Measurements from ENCODE around the gene TMEM239. TPM values are rescaled to one million over a fixed set of nuclear protein-coding genes. Genes with fewer than 3 reads are reported as not detected.

TMEM239 gene
- total RNA-seq, 1 donor from 2014 or later: not detected

DNA sequence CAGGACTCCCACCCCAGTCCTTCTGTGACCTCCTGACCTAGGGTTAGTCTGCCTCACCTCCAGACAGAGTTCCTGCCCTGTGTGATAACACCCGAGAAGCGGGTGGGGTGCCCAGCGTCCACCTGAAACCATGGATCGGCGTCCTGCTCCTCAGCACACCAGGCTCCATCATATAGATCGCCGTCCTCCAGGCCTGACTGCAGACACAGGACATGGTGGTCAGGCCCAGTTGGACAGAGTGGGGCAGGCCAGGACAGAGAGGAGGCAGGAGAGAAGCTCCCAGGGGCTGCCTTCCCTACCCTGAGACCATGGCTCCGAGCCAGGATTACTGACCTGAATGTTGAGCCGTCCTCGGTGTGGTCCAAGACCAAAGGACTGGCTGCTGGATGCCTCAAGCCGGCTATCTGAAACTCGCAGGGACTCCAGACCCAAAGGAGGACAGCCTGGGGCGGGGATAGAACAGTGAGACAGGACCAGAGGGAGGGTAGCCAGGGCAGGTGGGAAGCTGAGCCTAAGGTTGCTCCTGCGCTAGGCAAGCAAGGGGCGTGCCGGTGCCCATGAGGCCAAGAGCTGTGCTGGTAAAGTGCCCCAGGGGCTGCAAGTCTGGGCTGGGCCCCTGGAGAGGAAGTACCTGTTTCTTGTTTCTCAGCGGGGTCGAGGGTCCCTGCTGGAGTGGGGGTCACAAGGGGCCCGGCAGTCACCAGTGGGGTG is 17.9 kb upstream of the TMEM239 start:
- Histone ChIP-seq H3K4me1 (no peaks in the 10 kb centered on the region), H3K27me3 (peaks cover 4% of the 10 kb centered on the region), H3K27ac (no peak overlapping the region), H3K4me3 (no peak overlapping the region), H3K9me3 (no peaks in the 10 kb centered on the region), H3K36me3 (no peaks in the 10 kb centered on the region)
- intact Hi-C loops (cut with DNase I): no loop called here
- TF ChIP-seq CTCF (IDR thresholded peaks at IDR 0.05): no peak
- DNase-seq (ENCODE audit: low spot score in 2 of 2): no peak

DNA sequence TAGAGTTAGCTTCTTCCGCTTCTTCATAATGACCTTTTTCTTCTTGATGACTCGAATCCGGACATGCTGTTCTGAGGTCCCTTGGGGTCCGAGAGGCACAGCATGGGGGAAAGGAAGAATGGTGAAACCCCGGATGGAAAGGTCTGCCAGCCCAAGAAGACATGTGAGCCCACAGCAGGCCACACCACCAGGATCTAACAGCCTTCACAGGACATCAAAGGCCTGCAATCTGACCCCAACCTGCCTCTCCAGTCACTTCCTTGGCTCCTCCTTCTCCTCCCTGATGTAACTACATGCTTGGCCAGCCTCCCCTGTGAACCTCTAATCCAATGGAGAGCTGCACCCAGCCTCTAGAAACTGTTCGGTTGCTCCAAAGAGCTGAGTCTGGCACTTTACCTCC is 17.4 kb upstream of the TMEM239 start:
- TF ChIP-seq CTCF (IDR thresholded peaks at IDR 0.05): no peak

GRCh38 chr20:2799271-2799670 is 16.9 kb upstream of the TMEM239 start:
- intact Hi-C loops (cut with DNase I): no loop called here
- DNase-seq (ENCODE audit: low spot score in 2 of 2): no peak
- no peaks in the 10 kb centered on the region for H3K9me3 ChIP-seq
- H3K4me1 ChIP-seq: no peaks in the 10 kb centered on the region
- H3K27ac ChIP-seq: no peak overlapping the region
- H3K4me3 ChIP-seq: peak overlapping the region in 1 of 2 donors; percentile 53
- peaks cover 4% of the 10 kb centered on the region for H3K27me3 ChIP-seq
- no peaks in the 10 kb centered on the region for H3K36me3 ChIP-seq
- no peak for TF ChIP-seq CTCF (IDR thresholded peaks at IDR 0.05)

More for the DNA sequence above, 17.4 kb upstream of the TMEM239 start:
- Histone ChIP-seq H3K9me3 (no peaks in the 10 kb centered on the region), H3K27me3 (peaks cover 4% of the 10 kb centered on the region), H3K4me1 (no peaks in the 10 kb centered on the region), H3K27ac (no peak overlapping the region), H3K4me3 (no peak overlapping the region), H3K36me3 (no peaks in the 10 kb centered on the region)
- no peak for DNase-seq (ENCODE audit: low spot score in 2 of 2)
- intact Hi-C loops (cut with DNase I): no loop called here

- intact Hi-C loops (cut with DNase I): no loop called here
- DNase-seq (ENCODE audit: low spot score in 2 of 2): no peak
- peaks cover 4% of the 10 kb centered on the region for H3K27me3 ChIP-seq
- H3K9me3 ChIP-seq: no peaks in the 10 kb centered on the region
- no peaks in the 10 kb centered on the region for H3K36me3 ChIP-seq
- H3K4me3 ChIP-seq: peak overlapping the region; percentile 32 to 53
- TF ChIP-seq CTCF (IDR thresholded peaks at IDR 0.05): no peak
- H3K4me1 ChIP-seq: no peaks in the 10 kb centered on the region
- H3K27ac ChIP-seq: no peak overlapping the region
Observed at GRCh38 chr20:2799688-2800520, 16.3 kb upstream of the TMEM239 start.

GRCh38 chr20:2800521-2801285 is 15.5 kb upstream of the TMEM239 start, which contains the start of gene CPXM1:
Gene CPXM1, minus strand, starts transcription at chr20:2800627. Its CDS starts 55 bp downstream, at chr20:2800572.
- H3K9me3 ChIP-seq: no peaks in the 10 kb centered on the region
- TF ChIP-seq CTCF (IDR thresholded peaks at IDR 0.05): no peak
- H3K4me1 ChIP-seq: no peaks in the 10 kb centered on the region
- H3K27ac ChIP-seq: no peak within 1 kb of the TSS
- no peaks in the 10 kb centered on the region for H3K36me3 ChIP-seq
- H3K27me3 ChIP-seq: peaks cover 10% of the 10 kb centered on the region
- peak within 1 kb of the TSS; percentile 32 to 53 for H3K4me3 ChIP-seq
- intact Hi-C loops (cut with DNase I): no loop called here
- no peak for DNase-seq (ENCODE audit: low spot score in 2 of 2)

Measured in ascending aorta (tissue), 2 donors.